B cell (primary cell): ENCODE measurements around the gene LRTM2. TPM values are rescaled to one million over a fixed set of nuclear protein-coding genes. Genes with fewer than 3 reads are reported as not detected.

Experiments
- ATAC-seq: fragments of 200-7000 bp; cut with Tn5 transposase; one replicate; pipeline ENCODE4 v1.10.0; 2021; ENCODE audit warnings: low read depth, mild to moderate bottlenecking, moderate number of reproducible peaks, moderate library complexity
- CTCF ChIA-PET: fragments of 350-600 bp; sonication (Branson Sonifier 250); formaldehyde crosslinking; loops from one replicate; lab custom pipeline; 2021; ENCODE audit warnings: antibody characterized with exemption, inconsistent platforms; lab: Charles Lee
- POLR2A ChIA-PET: fragments of 350-600 bp; sonication (Branson Sonifier 250); formaldehyde crosslinking; loops from one replicate; lab custom pipeline; 2021; ENCODE audit warnings: antibody characterized with exemption; lab: Charles Lee
- DNase-seq: peaks from one replicate; pipeline ENCODE4 v3.0.0; 2013
- H2AFZ ChIP-seq: 2 replicates; pipeline ENCODE4 v1.6.1; 2012; ENCODE audit warnings: mild to moderate bottlenecking, low read depth, low read length; ENCODE audit not compliant: insufficient read depth, poor library complexity, severe bottlenecking
- H3K27ac ChIP-seq, 2 donors: 1 replicate in 1 of 2; 2 replicates in 1 of 2; pipeline ENCODE4 v1.5.1; 2012 to 2013; ENCODE audit warnings: low read length in 2 of 2, mild to moderate bottlenecking in 2 of 2, moderate library complexity in 1 of 2
- H3K27me3 ChIP-seq, 4 experiments: fragments of 200-600 bp in 1 of 4; sonication (generic) in 1 of 4; replicated peaks in 1 of 4; 1 replicate in 2 of 4; 2 replicates in 2 of 4; pipeline versions ENCODE4 v1.6.1 to v1.7.0; 2013 to 2016; ENCODE audit warnings: low read length in 3 of 4, mild to moderate bottlenecking in 2 of 4, mixed read lengths in 1 of 4, moderate library complexity in 1 of 4; ENCODE audit not compliant: insufficient read depth in 4 of 4, control insufficient read depth in 3 of 4; ENCODE audit errors: control extremely low read depth in 1 of 4
- H3K36me3 ChIP-seq, 2 experiments: replicated peaks in 1 of 2; 1 replicate in 1 of 2; 2 replicates in 1 of 2; pipeline versions ENCODE4 v1.6.1 to v1.7.1; 2013; ENCODE audit warnings: low read length in 1 of 2; ENCODE audit not compliant: insufficient read depth in 2 of 2, control insufficient read depth in 1 of 2; ENCODE audit errors: control extremely low read depth in 1 of 2, extremely low read depth in 1 of 2
- H3K4me1 ChIP-seq, 2 donors: fragments of 200-600 bp in 1 of 2; sonication (generic) in 1 of 2; 1 replicate in 1 of 2; 2 replicates in 1 of 2; pipeline versions ENCODE4 v1.5.1 to v1.6.1; 2013 to 2017; ENCODE audit warnings: low read length in 2 of 2; ENCODE audit not compliant: control insufficient read depth in 2 of 2, insufficient read depth in 2 of 2
- H3K4me2 ChIP-seq: replicated peaks from 2 replicates; pipeline ENCODE3; 2012; ENCODE audit warnings: mild to moderate bottlenecking, low read depth, low read length; ENCODE audit not compliant: poor library complexity, severe bottlenecking
- H3K4me3 ChIP-seq, 5 experiments: fragments of 200-600 bp in 1 of 5; sonication (generic) in 1 of 5; 1 replicate in 3 of 5; 2 replicates in 2 of 5; pipeline versions ENCODE4 v1.5.1 to v1.7.0; 2011 to 2016; ENCODE audit warnings: low read length in 4 of 5, mild to moderate bottlenecking in 4 of 5, low read depth in 2 of 5, control low read depth in 1 of 5, moderate library complexity in 1 of 5; ENCODE audit not compliant: insufficient read depth in 1 of 5; ENCODE audit errors: control extremely low read depth in 1 of 5, extremely low read depth in 1 of 5
- H3K79me2 ChIP-seq: fragments of 200-600 bp; sonication (generic); one replicate; pipeline ENCODE4 v1.6.0; 2016; ENCODE audit warnings: low read length; ENCODE audit not compliant: control insufficient read depth, insufficient read depth
- H3K9ac ChIP-seq: fragments of 200-600 bp; sonication (generic); 2 replicates; pipeline ENCODE4 v1.6.1; 2017; ENCODE audit warnings: mild to moderate bottlenecking, low read length, moderate library complexity
- H3K9me3 ChIP-seq, 3 donors: one replicate each; pipeline versions ENCODE4 v1.6.1 to v1.7.1; 2013; ENCODE audit warnings: low read length in 2 of 3; ENCODE audit not compliant: control insufficient read depth in 2 of 3, insufficient read depth in 1 of 3; ENCODE audit errors: control extremely low read depth in 1 of 3
- H4K20me1 ChIP-seq: 2 replicates; pipeline ENCODE4 v1.6.0; 2012; ENCODE audit warnings: mild to moderate bottlenecking, low read length; ENCODE audit not compliant: insufficient read depth, control insufficient read depth, poor library complexity, severe bottlenecking
- H3K27ac Mint-ChIP-seq: one replicate; pipeline ENCODE4 v1.8.0; 2021; ENCODE audit warnings: mixed read lengths
- H3K27me3 Mint-ChIP-seq: one replicate; pipeline ENCODE4 v1.8.0; 2021; ENCODE audit warnings: mixed read lengths
- H3K4me1 Mint-ChIP-seq: one replicate; pipeline ENCODE4 v1.8.0; 2021; ENCODE audit warnings: mixed read lengths
- H3K4me3 Mint-ChIP-seq: one replicate; pipeline ENCODE4 v1.8.0; 2021; ENCODE audit warnings: mixed read lengths
- H3K9me3 Mint-ChIP-seq: one replicate; pipeline ENCODE4 v1.8.0; 2022; ENCODE audit warnings: mixed read lengths; ENCODE audit not compliant: insufficient read depth
- EZH2 ChIP-seq: IDR thresholded peaks from 2 replicates; pipeline ENCODE4 v1.6.1; 2012; ENCODE audit warnings: borderline replicate concordance, low read depth, mild to moderate bottlenecking, moderate library complexity, low read length; ENCODE audit not compliant: insufficient read depth, poor library complexity, severe bottlenecking
- WGBS: methylation state at CpG from one replicate; pipeline ENCODE4 v1.1.5; 2013; ENCODE audit warnings: missing lambda C conversion rate; ENCODE audit not compliant: insufficient coverage; 5-methylcytosine and 5-hydroxymethylcytosine counted together
- intact Hi-C: fragments of 100-400 bp; cut with micrococcal nuclease; formaldehyde crosslinking; loops from one replicate; pipeline ENCODE4 v1.10.0; 2022
- polyA plus RNA-seq: library from polyadenylated mRNA; depleted of rRNA; stranded (reverse); fragments of >200 nt; gene quantifications from 2 replicates; pipeline ENCODE4 v1.2.3, GENCODE V29; 2012
- total RNA-seq, 2 donors: library from RNA; stranded (reverse); fragments of 120-200 nt in 1 of 2; gene quantifications; 1 replicate in 1 of 2; 2 replicates in 1 of 2; pipeline versions ENCODE4 v1.2.3 to v1.2.4, GENCODE V29; 2013 to 2022
- TF ChIP-seq, protein P1 (sequence below): fragments of 200-600 bp; IDR thresholded peaks from one replicate; pipeline ENCODE4 v1.8.0; 2022; ENCODE audit warnings: antibody characterized with exemption, mild to moderate bottlenecking

The LRTM2 gene
- total and polyA plus RNA-seq, 2 donors (not counting 1 experiment from before 2014, with no cell fraction given): not detected

DNA sequence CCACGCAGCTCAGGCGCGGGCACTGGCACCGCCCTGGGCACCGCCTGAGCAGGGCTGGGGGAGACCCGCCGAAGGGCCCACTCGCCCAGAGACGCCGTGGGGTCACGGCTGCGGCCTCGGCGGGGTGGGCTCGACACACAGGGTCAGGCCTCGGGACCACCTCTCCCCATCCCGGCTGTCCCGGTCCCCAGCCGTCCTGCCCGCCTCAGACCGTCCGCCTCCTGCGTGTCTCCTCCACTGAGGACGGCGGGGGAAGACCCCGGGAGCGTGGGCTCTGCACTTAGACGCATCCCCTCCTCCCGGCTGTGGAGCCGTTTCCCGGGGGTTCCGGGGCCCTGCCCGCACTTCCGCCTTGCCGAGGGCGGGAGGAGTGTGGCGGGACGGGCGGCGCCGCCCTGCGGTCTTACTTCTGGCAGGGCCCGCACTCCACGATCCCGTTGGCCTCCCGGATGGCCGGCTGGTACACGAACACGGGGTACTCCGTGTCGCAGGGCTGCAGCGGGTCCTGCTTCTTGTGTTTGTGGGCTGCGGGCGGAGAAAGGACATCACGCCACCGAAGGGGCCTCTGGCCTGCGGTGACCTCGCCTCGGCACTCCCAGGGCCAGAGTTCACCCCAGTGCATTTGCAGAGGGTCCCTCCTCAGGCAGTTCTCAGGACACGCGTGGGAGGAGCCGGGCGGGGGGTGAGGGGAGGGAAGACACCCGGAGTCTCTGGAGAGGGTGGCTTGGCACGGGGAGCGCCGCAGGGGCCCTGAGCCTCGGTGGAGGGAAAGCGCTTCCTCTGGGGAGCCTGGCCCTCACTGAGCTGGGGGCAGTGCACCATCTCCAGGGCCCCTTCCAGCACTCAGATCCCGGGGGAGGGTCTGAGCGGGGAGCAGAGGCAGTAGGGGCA is 23.1 kb upstream of the LRTM2 start:
- Histone ChIP-seq H3K4me1 (peaks cover 9 to 32% of the 10 kb centered on the region in 2 donors), H3K27me3 (no peaks in the 10 kb centered on the region), H4K20me1 (no peaks in the 10 kb centered on the region), H3K9ac (peak overlapping the region; percentile 80), H3K79me2 (no peaks in the 10 kb centered on the region), H3K4me2 (peak overlapping the region; percentile 94), H3K4me3 (peak overlapping the region; percentile 8 to 88 (median 66)), H3K9me3 (no peaks in the 10 kb centered on the region), H2AFZ (peak overlapping the region; percentile 88), H3K36me3 (no peaks in the 10 kb centered on the region), H3K27ac (peak overlapping the region; percentile 67 to 83)
- intact Hi-C loops: no loop called here
- 5% methylated on average over 71 of the region's 71 CpGs for WGBS
- Mint-ChIP-seq H3K9me3 (no peaks in the 10 kb centered on the region), H3K27me3 (no peaks in the 10 kb centered on the region), H3K4me3 (peak overlapping the region; percentile 84), H3K4me1 (peaks cover 30% of the 10 kb centered on the region), H3K27ac (peak overlapping the region; percentile 88)
- ChIA-PET CTCF (interaction anchor here (0.9 to 15.6 kb wide), 8 partner anchors 109 to 215 kb away, joined by 3 to 620 read pairs (median 8); no protein-coding TSS in a partner anchor), POLR2A (interaction anchor here (0.6 to 1.9 kb wide), 5 partner anchors 10 to 785 kb away, joined by 3 to 17 read pairs (median 8); no protein-coding TSS in a partner anchor)
- DNase-seq (peak; percentile 74), ATAC-seq (peak; percentile 8)
- TF ChIP-seq EZH2: no peak
- TF ChIP-seq, protein P1, sequence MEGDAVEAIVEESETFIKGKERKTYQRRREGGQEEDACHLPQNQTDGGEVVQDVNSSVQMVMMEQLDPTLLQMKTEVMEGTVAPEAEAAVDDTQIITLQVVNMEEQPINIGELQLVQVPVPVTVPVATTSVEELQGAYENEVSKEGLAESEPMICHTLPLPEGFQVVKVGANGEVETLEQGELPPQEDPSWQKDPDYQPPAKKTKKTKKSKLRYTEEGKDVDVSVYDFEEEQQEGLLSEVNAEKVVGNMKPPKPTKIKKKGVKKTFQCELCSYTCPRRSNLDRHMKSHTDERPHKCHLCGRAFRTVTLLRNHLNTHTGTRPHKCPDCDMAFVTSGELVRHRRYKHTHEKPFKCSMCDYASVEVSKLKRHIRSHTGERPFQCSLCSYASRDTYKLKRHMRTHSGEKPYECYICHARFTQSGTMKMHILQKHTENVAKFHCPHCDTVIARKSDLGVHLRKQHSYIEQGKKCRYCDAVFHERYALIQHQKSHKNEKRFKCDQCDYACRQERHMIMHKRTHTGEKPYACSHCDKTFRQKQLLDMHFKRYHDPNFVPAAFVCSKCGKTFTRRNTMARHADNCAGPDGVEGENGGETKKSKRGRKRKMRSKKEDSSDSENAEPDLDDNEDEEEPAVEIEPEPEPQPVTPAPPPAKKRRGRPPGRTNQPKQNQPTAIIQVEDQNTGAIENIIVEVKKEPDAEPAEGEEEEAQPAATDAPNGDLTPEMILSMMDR: no peak
